Spleen (tissue), 7 donors: Measurements from ENCODE around the gene ETV6.

Source experiments
- CTCF ChIP-seq, 11 experiments: fragments of 200-600 bp in 7 of 11; fragments of 450-650 bp in 4 of 11; sonication (generic) in 4 of 11; IDR thresholded peaks in 8 of 11; conservative IDR thresholded peaks in 3 of 11; 1 replicate in 7 of 11; 2 replicates in 4 of 11; pipeline versions ENCODE4 v1.4.0 to v1.8.0; 2016 to 2021; ENCODE audit warnings: antibody characterized with exemption in 11 of 11, inconsistent platforms in 4 of 11, mild to moderate bottlenecking in 1 of 11
- POLR2A ChIP-seq, 3 donors: fragments of 450-650 bp; IDR thresholded peaks; one replicate each; pipeline ENCODE4 v1.5.1; 2017; ENCODE audit warnings: antibody characterized with exemption in 3 of 3, mild to moderate bottlenecking in 1 of 3
- donor health status: DM: no; HTN: no; CAD: no; lungs with moderate emphysema.
- donor health status: DM: no; HTN: no; CAD: no.
- donor health status: DM: no; HTN: no; CAD: no.

DNA sequence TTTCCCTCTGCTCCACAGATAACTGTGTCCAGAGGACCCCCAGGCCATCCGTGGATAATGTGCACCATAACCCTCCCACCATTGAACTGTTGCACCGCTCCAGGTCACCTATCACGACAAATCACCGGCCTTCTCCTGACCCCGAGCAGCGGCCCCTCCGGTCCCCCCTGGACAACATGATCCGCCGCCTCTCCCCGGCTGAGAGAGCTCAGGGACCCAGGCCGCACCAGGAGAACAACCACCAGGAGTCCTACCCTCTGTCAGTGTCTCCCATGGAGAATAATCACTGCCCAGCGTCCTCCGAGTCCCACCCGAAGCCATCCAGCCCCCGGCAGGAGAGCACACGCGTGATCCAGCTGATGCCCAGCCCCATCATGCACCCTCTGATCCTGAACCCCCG lies 219.9 kb downstream of the ETV6 start:
- no peak for TF ChIP-seq CTCF (IDR thresholded peaks at IDR 0.05 in 8 of 11, conservative IDR thresholded peaks at IDR 0.05 in 3 of 11)
- no peak for TF ChIP-seq POLR2A (IDR thresholded peaks at IDR 0.05)
